Measurements from ENCODE around the gene BBX. TPM values are rescaled to one million over a fixed set of nuclear protein-coding genes. Genes with fewer than 3 reads are reported as not detected.

BBX gene
- total RNA-seq, 1 experiment from 2014 or later, result 45.0 TPM

- no peaks in the 10 kb centered on the region for H3K36me3 Mint-ChIP-seq
- ATAC-seq (peak; percentile 94), DNase-seq (ENCODE audit: low spot score) (no peak)
- peaks cover 4% of the 10 kb centered on the region; the same call in 1 of the 2 replicates for H3K4me1 Mint-ChIP-seq
- H3K27ac Mint-ChIP-seq, result no peak overlapping the region
- no peak for TF ChIP-seq ZBTB43 (CRISPR knock-in tag; IDR thresholded peaks at IDR 0.05)
- no peak for TF ChIP-seq ZNF263 (CRISPR knock-in tag; IDR thresholded peaks at IDR 0.05; ENCODE audit: low read depth)
- no peak for TF ChIP-seq ZNF532 (CRISPR knock-in tag; IDR thresholded peaks at IDR 0.05; ENCODE audit: borderline replicate concordance)
- no peak for TF ChIP-seq AFF4 (CRISPR knock-in tag; IDR thresholded peaks at IDR 0.05; ENCODE audit: borderline replicate concordance)
- TF ChIP-seq RORB (CRISPR knock-in tag; IDR thresholded peaks at IDR 0.05), result no peak
- TF ChIP-seq HMGA2 (CRISPR knock-in tag; IDR thresholded peaks at IDR 0.05), result no peak
- no peak for TF ChIP-seq HMGXB4 (CRISPR knock-in tag; IDR thresholded peaks at IDR 0.05)
- no peak for TF ChIP-seq ATF1 (CRISPR knock-in tag; IDR thresholded peaks at IDR 0.05)
- peaks cover 18% of the 10 kb centered on the region for H3K9me3 Mint-ChIP-seq
- no peak overlapping the region for H3K4me3 Mint-ChIP-seq
- no peaks in the 10 kb centered on the region for H3K27me3 Mint-ChIP-seq (ENCODE audit: low read depth)
- CTCF ChIA-PET, result interaction anchor here (0.5 to 1.1 kb wide), 7 partner anchors 9 to 612 kb away, joined by 3 to 7 read pairs (median 4); no protein-coding TSS in a partner anchor
- POLR2A ChIA-PET, result no interaction called here
Observed at GRCh38 chr3:107855710-107856109, 332.9 kb downstream of the BBX start.

GRCh38 chr3:107857854-107858253 is 335.1 kb downstream of the BBX start:
- Mint-ChIP-seq H3K27me3 (ENCODE audit: low read depth) (no peaks in the 10 kb centered on the region), H3K36me3 (no peaks in the 10 kb centered on the region), H3K4me3 (no peak overlapping the region), H3K4me1 (peaks cover 4% of the 10 kb centered on the region; the same call in 1 of the 2 replicates), H3K9me3 (peaks cover under 1% of the 10 kb centered on the region), H3K27ac (no peak overlapping the region)
- CTCF ChIA-PET, result no interaction called here
- DNase-seq (ENCODE audit: low spot score) (no peak), ATAC-seq (no peak)
- POLR2A ChIA-PET, result no interaction called here
- TF ChIP-seq CTCF (IDR thresholded peaks at IDR 0.05), result no peak
- no peak for TF ChIP-seq ZNF232 (CRISPR knock-in tag; IDR thresholded peaks at IDR 0.05)
- TF ChIP-seq GRHL2 (CRISPR knock-in tag; IDR thresholded peaks at IDR 0.05; ENCODE audit: insufficient replicate concordance, severe bottlenecking), result no peak
- TF ChIP-seq ZNF138 (CRISPR knock-in tag; conservative IDR thresholded peaks at IDR 0.05), result no peak
- no peak for TF ChIP-seq MLX (CRISPR knock-in tag; IDR thresholded peaks at IDR 0.05)
- TF ChIP-seq MAX (CRISPR knock-in tag; IDR thresholded peaks at IDR 0.05), result no peak
- no peak for TF ChIP-seq IRF1 (CRISPR knock-in tag; IDR thresholded peaks at IDR 0.05)
- no peak for TF ChIP-seq HMGXB4 (CRISPR knock-in tag; IDR thresholded peaks at IDR 0.05)
- TF ChIP-seq FOXJ3 (CRISPR knock-in tag; IDR thresholded peaks at IDR 0.05; ENCODE audit: borderline replicate concordance), result no peak

Measured in WTC11 (cell line).